Embryonic facial prominence (tissue), 1 donor: ENCODE measurements around the gene NHLRC4.
"Not testable (repeated sequence)": the region's sequence is repeated elsewhere in the genome, so short reads cannot be mapped to it uniquely, and the experiment has no call there.

Source experiments
- DNase-seq: peaks from one replicate; pipeline ENCODE4 v3.0.0-alpha.2; 2016; ENCODE audit errors: extremely low spot score

The NHLRC4 gene

GRCh38 chr16:597655-598054 lies 30.9 kb downstream of the NHLRC4 start:
- not testable (repeated sequence) for DNase-seq

GRCh38 chr16:598823-599739 lies 32.3 kb downstream of the NHLRC4 start:
- no peak for DNase-seq

- DNase-seq, result no peak
Observed at GRCh38 chr16:600781-601180, 34.0 kb downstream of the NHLRC4 start.

- DNase-seq, result no peak
Observed at GRCh38 chr16:603933-604332, 37.1 kb downstream of the NHLRC4 start.

- no peak for DNase-seq
Observed at GRCh38 chr16:606656-607307, 40.0 kb downstream of the NHLRC4 start.

- DNase-seq, result no peak
Observed at GRCh38 chr16:608019-608418, 41.2 kb downstream of the NHLRC4 start.

- no peak for DNase-seq
Observed at GRCh38 chr16:609316-609715, 42.5 kb downstream of the NHLRC4 start.

- no peak for DNase-seq
Observed at GRCh38 chr16:609984-610383, 43.2 kb downstream of the NHLRC4 start.

- no peak for DNase-seq
Observed at GRCh38 chr16:610513-611381, 43.9 kb downstream of the NHLRC4 start.

GRCh38 chr16:615122-615521 lies 48.3 kb downstream of the NHLRC4 start:
- DNase-seq, result no peak

- no peak for DNase-seq
Observed at GRCh38 chr16:616733-617586, 50.2 kb downstream of the NHLRC4 start.

GRCh38 chr16:617855-618254 lies 51.0 kb downstream of the NHLRC4 start:
- no peak for DNase-seq
